Neural cell (in vitro differentiated cells): ENCODE data around the gene SELENOV.

Experiments
- EP300 ChIP-seq: fragments of 450-650 bp; conservative IDR thresholded peaks from 2 replicates; pipeline ENCODE4 v1.6.1; 2014; ENCODE audit warnings: antibody characterized with exemption, mild to moderate bottlenecking, moderate library complexity; ENCODE audit not compliant: poor library complexity, severe bottlenecking
- EZH2 ChIP-seq: fragments of 200-600, 300-800 bp; shearing (Covaris generic), sonication (generic); IDR thresholded peaks from 2 replicates; pipeline ENCODE4 v1.6.1; 2014; ENCODE audit warnings: antibody characterized with exemption, low read length, borderline replicate concordance, mild to moderate bottlenecking; ENCODE audit not compliant: insufficient read depth, poor library complexity, severe bottlenecking
- POLR2AphosphoS5 ChIP-seq: IDR thresholded peaks from 2 replicates; pipeline ENCODE4 v1.6.1; 2012
- TF ChIP-seq, protein P1 (sequence below): fragments of 450-650 bp; IDR thresholded peaks from 2 replicates; pipeline ENCODE4 v1.5.1; 2014; ENCODE audit warnings: antibody characterized with exemption, mild to moderate bottlenecking, moderate library complexity; ENCODE audit not compliant: poor library complexity, severe bottlenecking

DNA sequence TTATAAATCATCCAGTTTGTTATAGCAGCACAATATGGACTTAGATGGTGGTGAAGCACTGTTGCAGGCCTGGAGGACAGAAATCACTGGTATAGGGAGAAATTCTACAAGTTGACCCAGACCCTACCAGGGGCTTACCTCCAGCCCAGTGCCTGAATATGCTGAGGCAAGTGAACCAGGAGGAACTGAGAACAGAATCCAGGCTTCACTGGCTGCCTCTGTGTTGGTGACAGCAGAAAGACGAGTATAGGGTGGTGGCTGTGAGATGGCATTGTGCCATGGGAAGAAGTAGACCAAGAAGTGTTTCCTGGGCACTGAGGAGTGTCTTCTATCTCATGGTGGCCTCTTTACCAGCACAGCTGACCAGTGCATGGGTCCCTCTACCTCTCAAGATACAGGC is 40.9 kb downstream of the SELENOV start:
- TF ChIP-seq, protein P1, sequence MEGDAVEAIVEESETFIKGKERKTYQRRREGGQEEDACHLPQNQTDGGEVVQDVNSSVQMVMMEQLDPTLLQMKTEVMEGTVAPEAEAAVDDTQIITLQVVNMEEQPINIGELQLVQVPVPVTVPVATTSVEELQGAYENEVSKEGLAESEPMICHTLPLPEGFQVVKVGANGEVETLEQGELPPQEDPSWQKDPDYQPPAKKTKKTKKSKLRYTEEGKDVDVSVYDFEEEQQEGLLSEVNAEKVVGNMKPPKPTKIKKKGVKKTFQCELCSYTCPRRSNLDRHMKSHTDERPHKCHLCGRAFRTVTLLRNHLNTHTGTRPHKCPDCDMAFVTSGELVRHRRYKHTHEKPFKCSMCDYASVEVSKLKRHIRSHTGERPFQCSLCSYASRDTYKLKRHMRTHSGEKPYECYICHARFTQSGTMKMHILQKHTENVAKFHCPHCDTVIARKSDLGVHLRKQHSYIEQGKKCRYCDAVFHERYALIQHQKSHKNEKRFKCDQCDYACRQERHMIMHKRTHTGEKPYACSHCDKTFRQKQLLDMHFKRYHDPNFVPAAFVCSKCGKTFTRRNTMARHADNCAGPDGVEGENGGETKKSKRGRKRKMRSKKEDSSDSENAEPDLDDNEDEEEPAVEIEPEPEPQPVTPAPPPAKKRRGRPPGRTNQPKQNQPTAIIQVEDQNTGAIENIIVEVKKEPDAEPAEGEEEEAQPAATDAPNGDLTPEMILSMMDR, result no peak
- TF ChIP-seq EP300 (no peak), POLR2AphosphoS5 (no peak), EZH2 (no peak)
